Endothelial cell of umbilical vein (primary cell): ENCODE results near the gene BBLN. TPM values are rescaled to one million over a fixed set of nuclear protein-coding genes. Genes with fewer than 3 reads are reported as not detected.

Experiments used
- BruUV-seq: library from RNA; stranded (reverse); fragments of 400-500 nt; replicated peaks from 2 replicates; lab custom pipeline; 2021; lab: Mats Ljungman, UMichigan
- CTCF ChIA-PET: fragments of 300-600, 350-600 bp; sonication (Branson Sonifier 250); formaldehyde crosslinking; loops from one replicate; lab custom pipeline; 2021; ENCODE audit warnings: antibody characterized with exemption, inconsistent platforms; lab: Charles Lee
- POLR2A ChIA-PET: fragments of 300-600, 350-600 bp; sonication (Branson Sonifier 250); formaldehyde crosslinking; loops from one replicate; lab custom pipeline; 2021; ENCODE audit warnings: antibody characterized with exemption, inconsistent platforms; lab: Charles Lee
- DNase-seq: peaks from one replicate; pipeline ENCODE4 v3.0.0-alpha.2; 2011; ENCODE audit warnings: low read depth, low spot score
- FAIRE-seq: peaks from 2 replicates; lab custom pipeline; 2011; peaks lifted over from hg19 to GRCh38; lab: Jason Lieb, UNC
- H2AFZ ChIP-seq: 2 replicates; pipeline ENCODE4 v1.6.0; 2012; ENCODE audit warnings: low read depth, low read length, control low read depth, inconsistent platforms
- H3K27ac ChIP-seq: 2 replicates; pipeline ENCODE4 v1.5.1; 2011; ENCODE audit warnings: low read depth, mild to moderate bottlenecking, control low read depth, low read length, moderate library complexity; ENCODE audit not compliant: insufficient read depth
- H3K27me3 ChIP-seq, 2 experiments: 2 replicates each; pipeline versions ENCODE4 v1.6.0 to v1.6.1; 2011; ENCODE audit warnings: low read length in 2 of 2, mixed read lengths in 1 of 2; ENCODE audit not compliant: control insufficient read depth in 2 of 2, insufficient read depth in 2 of 2
- H3K36me3 ChIP-seq, 2 experiments: 2 replicates in 1 of 2; 3 replicates in 1 of 2; pipeline ENCODE4 v1.5.1; 2011; ENCODE audit warnings: low read length in 2 of 2, mild to moderate bottlenecking in 1 of 2, moderate library complexity in 1 of 2; ENCODE audit not compliant: control insufficient read depth in 2 of 2, insufficient read depth in 2 of 2; ENCODE audit errors: extremely low read depth in 1 of 2
- H3K4me1 ChIP-seq: 3 replicates; pipeline ENCODE4 v1.5.1; 2011; ENCODE audit warnings: mild to moderate bottlenecking, low read length; ENCODE audit not compliant: control insufficient read depth, insufficient read depth; ENCODE audit errors: extremely low read depth
- H3K4me2 ChIP-seq: 2 replicates; pipeline ENCODE4 v1.6.1; 2011; ENCODE audit warnings: low read length, control low read depth, mixed read lengths; ENCODE audit not compliant: insufficient read depth
- H3K4me3 ChIP-seq, 3 experiments: fragments of 200-600 bp in 1 of 3; sonication (generic), shearing (Covaris generic) in 1 of 3; replicated peaks in 1 of 3; 2 replicates each; pipeline ENCODE4 v1.5.1; 2011 to 2016; ENCODE audit warnings: control low read depth in 3 of 3, low read length in 3 of 3, mild to moderate bottlenecking in 2 of 3, inconsistent platforms in 1 of 3, low read depth in 1 of 3, moderate library complexity in 1 of 3; ENCODE audit not compliant: insufficient read depth in 1 of 3
- H3K79me2 ChIP-seq: 2 replicates; pipeline ENCODE4 v1.6.0; 2012; ENCODE audit warnings: low read length, inconsistent platforms; ENCODE audit not compliant: control insufficient read depth, insufficient read depth
- H3K9ac ChIP-seq: replicated peaks from 2 replicates; pipeline ENCODE3; 2011; ENCODE audit warnings: low read length, control low read depth; ENCODE audit not compliant: insufficient read depth; ENCODE audit errors: extremely low read depth
- H3K9me1 ChIP-seq: replicated peaks from 3 replicates; pipeline ENCODE4 v1.6.0; 2011; ENCODE audit warnings: mild to moderate bottlenecking, low read length; ENCODE audit not compliant: control insufficient read depth, insufficient read depth; ENCODE audit errors: extremely low read depth
- H3K9me3 ChIP-seq: replicated peaks from 2 replicates; pipeline ENCODE4 v1.5.1; 2012; ENCODE audit warnings: low read length, inconsistent platforms; ENCODE audit not compliant: control insufficient read depth, insufficient read depth
- H4K20me1 ChIP-seq: replicated peaks from 2 replicates; pipeline ENCODE3; 2011; ENCODE audit warnings: mild to moderate bottlenecking, low read length; ENCODE audit not compliant: control insufficient read depth, insufficient read depth; ENCODE audit errors: extremely low read depth
- EZH2 ChIP-seq: IDR thresholded peaks from 2 replicates; pipeline ENCODE4 v1.6.1; 2012; ENCODE audit warnings: borderline replicate concordance, low read depth, mild to moderate bottlenecking, moderate library complexity, low read length, inconsistent platforms; ENCODE audit not compliant: severe bottlenecking
- FOS ChIP-seq: IDR thresholded peaks from 2 replicates; pipeline ENCODE4 v1.6.1; 2011; ENCODE audit warnings: mild to moderate bottlenecking, low read length, moderate library complexity, borderline replicate concordance; ENCODE audit not compliant: insufficient read depth
- GATA2 ChIP-seq: IDR thresholded peaks from 2 replicates; pipeline ENCODE4 v1.7.0; 2011; ENCODE audit warnings: low read depth, mild to moderate bottlenecking, moderate library complexity, mixed read lengths, low read length; ENCODE audit not compliant: insufficient read length, insufficient read depth
- JUN ChIP-seq: IDR thresholded peaks from 2 replicates; pipeline ENCODE4 v1.6.1; 2011; ENCODE audit warnings: borderline replicate concordance, low read depth; ENCODE audit not compliant: insufficient read length, insufficient read depth
- MAX ChIP-seq: IDR thresholded peaks from 2 replicates; pipeline ENCODE4 v1.6.1; 2011; ENCODE audit not compliant: insufficient read depth, insufficient read length
- MYC ChIP-seq: IDR thresholded peaks from one replicate; pipeline ENCODE4 v1.6.1; 2011; ENCODE audit warnings: mild to moderate bottlenecking, low read depth, low read length
- POLR2A ChIP-seq: IDR thresholded peaks from 2 replicates; pipeline ENCODE4 v1.6.1; 2012; ENCODE audit warnings: low read depth, mild to moderate bottlenecking, control low read depth, low read length
- POLR2AphosphoS5 ChIP-seq: IDR thresholded peaks from 2 replicates; pipeline ENCODE4 v1.6.1; 2012; ENCODE audit warnings: low read depth, mild to moderate bottlenecking, control low read depth, low read length, moderate library complexity; ENCODE audit not compliant: insufficient read depth
- dilution Hi-C: fragments of 300-500 bp; cut with MboI; formaldehyde crosslinking; loops from one replicate; pipeline ENCODE4 v1.15.0; 2019; ENCODE audit warnings: low sequenced_read_pairs; ENCODE audit not compliant: extremely low pct_ligation_motif_present
- intact Hi-C: fragments of 100-400 bp; cut with micrococcal nuclease; formaldehyde crosslinking; loops from one replicate; pipeline ENCODE4 v1.10.0; 2022
- polyA plus RNA-seq, 4 experiments: library from polyadenylated mRNA; depleted of rRNA in 3 of 4; stranded (reverse) in 3 of 4; unstranded in 1 of 4; fragments of >200 nt; gene quantifications; 2 replicates each; pipeline versions ENCODE4 v1.2.1 to v1.2.3, GENCODE V29; 2011 to 2012; ENCODE audit warnings: missing spikeins in 1 of 4
- total RNA-seq: library from RNA; stranded (reverse); gene quantifications from 2 replicates; pipeline ENCODE4 v1.2.3, GENCODE V29; 2021
- TF ChIP-seq, protein P1 (sequence below), 2 donors: IDR thresholded peaks; 1 replicate in 1 of 2; 2 replicates in 1 of 2; pipeline ENCODE4 v1.5.1; 2011; ENCODE audit warnings: low read length in 2 of 2, mild to moderate bottlenecking in 2 of 2, moderate library complexity in 2 of 2, control low read depth in 1 of 2, inconsistent platforms in 1 of 2, low read depth in 1 of 2; ENCODE audit not compliant: insufficient read depth in 1 of 2; ENCODE audit errors: extremely low read depth in 1 of 2

Gene BBLN
- total and polyA plus RNA-seq, 2 donors (not counting 3 experiments of a cell fraction or from before 2014, with no cell fraction given): 51.0 to 124 TPM

DNA sequence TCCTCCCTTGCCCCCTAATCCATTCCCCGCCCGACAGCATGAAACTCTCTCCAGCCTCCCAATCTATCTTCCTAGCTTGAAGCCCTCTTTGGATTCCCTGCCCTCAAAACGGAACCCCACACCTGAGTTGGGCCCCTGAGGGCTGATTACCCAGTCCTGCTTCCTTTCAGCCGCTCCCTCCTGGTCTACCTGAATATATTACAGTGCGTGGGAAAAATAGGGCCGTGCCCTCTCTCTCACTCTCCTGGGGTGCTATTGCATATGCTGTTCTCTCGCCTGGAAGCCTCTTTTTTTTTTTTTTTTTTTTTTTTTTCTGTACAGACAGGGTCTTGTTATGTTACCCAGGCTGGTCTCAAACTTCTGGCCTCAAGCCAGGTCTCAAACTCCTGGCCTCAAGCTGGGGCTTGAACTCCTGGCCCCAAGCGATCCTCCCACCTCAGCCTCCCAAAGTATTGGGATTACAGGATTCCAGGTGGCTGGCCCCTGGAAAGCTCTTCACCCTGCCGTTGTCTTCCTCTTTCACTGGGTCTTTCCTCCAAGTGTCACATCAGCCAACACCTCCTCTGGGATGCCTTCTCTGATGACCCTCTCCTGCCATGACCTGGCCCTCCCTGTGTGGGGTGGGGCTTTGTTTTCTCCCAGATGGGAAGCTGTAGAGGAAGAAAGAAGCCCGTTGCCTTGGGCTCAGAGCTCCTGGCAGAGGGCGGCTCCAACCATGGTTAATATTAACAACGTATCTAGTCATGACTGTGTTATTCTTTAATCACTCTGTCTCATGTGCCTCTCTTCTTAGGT lies 51.3 kb downstream of the BBLN start:
- BruUV-seq: no TSS peak
- POLR2A ChIA-PET: no interaction called here
- Histone ChIP-seq H4K20me1 (no peaks in the 10 kb centered on the region), H3K79me2 (no peaks in the 10 kb centered on the region), H3K9ac (no peak overlapping the region), H3K4me2 (no peak overlapping the region), H3K36me3 (no peaks in the 10 kb centered on the region), H3K9me1 (no peaks in the 10 kb centered on the region), H3K4me1 (peaks cover 3% of the 10 kb centered on the region), H2AFZ (no peak overlapping the region), H3K27me3 (peaks cover 11% of the 10 kb centered on the region in 2 experiments), H3K4me3 (no peak overlapping the region), H3K27ac (no peak overlapping the region), H3K9me3 (no peaks in the 10 kb centered on the region)
- DNase-seq (no peak), FAIRE-seq (no peak)
- TF ChIP-seq POLR2AphosphoS5 (no peak), POLR2A (no peak), JUN (no peak), MYC (no peak), FOS (no peak), EZH2 (no peak), MAX (no peak), GATA2 (no peak)
- TF ChIP-seq, protein P1, sequence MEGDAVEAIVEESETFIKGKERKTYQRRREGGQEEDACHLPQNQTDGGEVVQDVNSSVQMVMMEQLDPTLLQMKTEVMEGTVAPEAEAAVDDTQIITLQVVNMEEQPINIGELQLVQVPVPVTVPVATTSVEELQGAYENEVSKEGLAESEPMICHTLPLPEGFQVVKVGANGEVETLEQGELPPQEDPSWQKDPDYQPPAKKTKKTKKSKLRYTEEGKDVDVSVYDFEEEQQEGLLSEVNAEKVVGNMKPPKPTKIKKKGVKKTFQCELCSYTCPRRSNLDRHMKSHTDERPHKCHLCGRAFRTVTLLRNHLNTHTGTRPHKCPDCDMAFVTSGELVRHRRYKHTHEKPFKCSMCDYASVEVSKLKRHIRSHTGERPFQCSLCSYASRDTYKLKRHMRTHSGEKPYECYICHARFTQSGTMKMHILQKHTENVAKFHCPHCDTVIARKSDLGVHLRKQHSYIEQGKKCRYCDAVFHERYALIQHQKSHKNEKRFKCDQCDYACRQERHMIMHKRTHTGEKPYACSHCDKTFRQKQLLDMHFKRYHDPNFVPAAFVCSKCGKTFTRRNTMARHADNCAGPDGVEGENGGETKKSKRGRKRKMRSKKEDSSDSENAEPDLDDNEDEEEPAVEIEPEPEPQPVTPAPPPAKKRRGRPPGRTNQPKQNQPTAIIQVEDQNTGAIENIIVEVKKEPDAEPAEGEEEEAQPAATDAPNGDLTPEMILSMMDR (IDR thresholded peaks at IDR 0.05; ENCODE audit: extremely low read depth in 1 of 2, insufficient read depth in 1 of 2, low read depth in 1 of 2, low read length in 2 of 2): no peak
- intact Hi-C loops (no loop called here), dilution Hi-C loops (no loop called here)
- CTCF ChIA-PET: interaction anchor here (1.2 to 1.9 kb wide), 3 partner anchors 8 to 28 kb away, joined by 3 to 10 read pairs (median 5); partner anchors contain the start of gene DNM1
